Activated naive CD4-positive, alpha-beta T cell treated with anti-CD3 and anti-CD28 coated beads, Interleukin-2, amount 50 U/mL, for 24 hours (primary cell): ENCODE measurements around the gene SLC10A3.

Source experiments
- H3K27ac Mint-ChIP-seq: one replicate; pipeline ENCODE4 v1.8.0; 2021; ENCODE audit warnings: mild to moderate bottlenecking, mixed read lengths
- H3K27me3 Mint-ChIP-seq: one replicate; pipeline ENCODE4 v1.8.0; 2021; ENCODE audit warnings: mixed read lengths
- H3K36me3 Mint-ChIP-seq: one replicate; pipeline ENCODE4 v1.8.0; 2021; ENCODE audit warnings: mixed read lengths
- H3K4me1 Mint-ChIP-seq: one replicate; pipeline ENCODE4 v1.8.0; 2021; ENCODE audit warnings: mixed read lengths
- H3K4me3 Mint-ChIP-seq: one replicate; pipeline ENCODE4 v1.8.0; 2021; ENCODE audit warnings: mild to moderate bottlenecking, mixed read lengths
- H3K9me3 Mint-ChIP-seq: one replicate; pipeline ENCODE4 v1.8.0; 2021; ENCODE audit warnings: mixed read lengths

SLC10A3 gene

GRCh38 chrX:154490414-154491083 is at the start of gene SLC10A3:
Gene SLC10A3 (minus strand): TSS chrX:154490629. CDS start chrX:154488940, 1,689 bp downstream.
- H3K4me1 Mint-ChIP-seq = peaks cover 20% of the 10 kb centered on the region
- no peaks in the 10 kb centered on the region for H3K27me3 Mint-ChIP-seq
- peak within 1 kb of the TSS; percentile 86 for H3K27ac Mint-ChIP-seq
- H3K4me3 Mint-ChIP-seq = peak within 1 kb of the TSS; percentile 89
- no peaks in the 10 kb centered on the region for H3K36me3 Mint-ChIP-seq
- no peaks in the 10 kb centered on the region for H3K9me3 Mint-ChIP-seq

- peaks cover 2% of the 10 kb centered on the region for H3K36me3 Mint-ChIP-seq
- H3K9me3 Mint-ChIP-seq = no peaks in the 10 kb centered on the region
- peak overlapping the region; percentile 62 for H3K27ac Mint-ChIP-seq
- no peaks in the 10 kb centered on the region for H3K27me3 Mint-ChIP-seq
- peak overlapping the region; percentile 8 for H3K4me3 Mint-ChIP-seq
- H3K4me1 Mint-ChIP-seq = peaks cover 23% of the 10 kb centered on the region
Measured at GRCh38 chrX:154539077-154539476, 48.6 kb upstream of the SLC10A3 start.

- Mint-ChIP-seq H3K9me3 (no peaks in the 10 kb centered on the region), H3K36me3 (no peaks in the 10 kb centered on the region), H3K27me3 (no peaks in the 10 kb centered on the region), H3K4me1 (peaks cover 6% of the 10 kb centered on the region), H3K4me3 (no peak overlapping the region), H3K27ac (no peak overlapping the region)
Measured at GRCh38 chrX:154535892-154536291, 45.5 kb upstream of the SLC10A3 start.

- H3K36me3 Mint-ChIP-seq = no peaks in the 10 kb centered on the region
- H3K4me3 Mint-ChIP-seq = no peak overlapping the region
- no peak overlapping the region for H3K27ac Mint-ChIP-seq
- H3K9me3 Mint-ChIP-seq = no peaks in the 10 kb centered on the region
- peaks cover 6% of the 10 kb centered on the region for H3K4me1 Mint-ChIP-seq
- no peaks in the 10 kb centered on the region for H3K27me3 Mint-ChIP-seq
Measured at GRCh38 chrX:154534526-154535322, 44.3 kb upstream of the SLC10A3 start.

GRCh38 chrX:154532690-154533089 is 42.3 kb upstream of the SLC10A3 start:
- no peaks in the 10 kb centered on the region for H3K4me1 Mint-ChIP-seq
- H3K27ac Mint-ChIP-seq = no peak overlapping the region
- H3K27me3 Mint-ChIP-seq = no peaks in the 10 kb centered on the region
- no peak overlapping the region for H3K4me3 Mint-ChIP-seq
- no peaks in the 10 kb centered on the region for H3K9me3 Mint-ChIP-seq
- H3K36me3 Mint-ChIP-seq = no peaks in the 10 kb centered on the region

GRCh38 chrX:154531626-154532025 is 41.2 kb upstream of the SLC10A3 start:
- Mint-ChIP-seq H3K27ac (no peak overlapping the region), H3K36me3 (no peaks in the 10 kb centered on the region), H3K4me3 (no peak overlapping the region), H3K9me3 (no peaks in the 10 kb centered on the region), H3K27me3 (no peaks in the 10 kb centered on the region), H3K4me1 (peaks cover 6% of the 10 kb centered on the region)

GRCh38 chrX:154530286-154530685 is 39.9 kb upstream of the SLC10A3 start:
- Mint-ChIP-seq H3K9me3 (no peaks in the 10 kb centered on the region), H3K4me1 (peaks cover 19% of the 10 kb centered on the region), H3K27me3 (no peaks in the 10 kb centered on the region), H3K4me3 (no peak overlapping the region), H3K36me3 (no peaks in the 10 kb centered on the region), H3K27ac (no peak overlapping the region)

GRCh38 chrX:154529206-154529612 is 38.8 kb upstream of the SLC10A3 start:
- no peaks in the 10 kb centered on the region for H3K27me3 Mint-ChIP-seq
- H3K9me3 Mint-ChIP-seq = no peaks in the 10 kb centered on the region
- H3K4me1 Mint-ChIP-seq = peaks cover 19% of the 10 kb centered on the region
- H3K27ac Mint-ChIP-seq = no peak overlapping the region
- no peak overlapping the region for H3K4me3 Mint-ChIP-seq
- H3K36me3 Mint-ChIP-seq = no peaks in the 10 kb centered on the region

- Mint-ChIP-seq H3K27me3 (no peaks in the 10 kb centered on the region), H3K36me3 (no peaks in the 10 kb centered on the region), H3K4me3 (no peak overlapping the region)
Measured at GRCh38 chrX:154526901-154527675, 36.7 kb upstream of the SLC10A3 start.

GRCh38 chrX:154525606-154526490 is 35.4 kb upstream of the SLC10A3 start:
- no peaks in the 10 kb centered on the region for H3K36me3 Mint-ChIP-seq
- peak overlapping the region; percentile 63 for H3K27ac Mint-ChIP-seq
- H3K4me1 Mint-ChIP-seq = peaks cover 19% of the 10 kb centered on the region
- H3K27me3 Mint-ChIP-seq = no peaks in the 10 kb centered on the region
- no peaks in the 10 kb centered on the region for H3K9me3 Mint-ChIP-seq
- no peak overlapping the region for H3K4me3 Mint-ChIP-seq

More at GRCh38 chrX:154526901-154527675, 36.7 kb upstream of the SLC10A3 start:
- Mint-ChIP-seq H3K27ac (peak overlapping the region; percentile 65), H3K9me3 (no peaks in the 10 kb centered on the region), H3K4me1 (peaks cover 19% of the 10 kb centered on the region)

GRCh38 chrX:154519389-154519788 is 29.0 kb upstream of the SLC10A3 start:
- Mint-ChIP-seq H3K27ac (no peak overlapping the region), H3K36me3 (no peaks in the 10 kb centered on the region), H3K4me3 (no peak overlapping the region), H3K9me3 (no peaks in the 10 kb centered on the region), H3K27me3 (no peaks in the 10 kb centered on the region), H3K4me1 (peaks cover 12% of the 10 kb centered on the region)

- Mint-ChIP-seq H3K27me3 (no peaks in the 10 kb centered on the region), H3K9me3 (no peaks in the 10 kb centered on the region), H3K4me3 (peak overlapping the region; percentile 30), H3K4me1 (peaks cover 26% of the 10 kb centered on the region), H3K36me3 (peaks cover 1% of the 10 kb centered on the region), H3K27ac (no peak overlapping the region)
Measured at GRCh38 chrX:154517101-154517781, 26.8 kb upstream of the SLC10A3 start.

GRCh38 chrX:154516656-154517100 is 26.2 kb upstream of the SLC10A3 start:
- H3K27me3 Mint-ChIP-seq = no peaks in the 10 kb centered on the region
- peak overlapping the region; percentile 86 for H3K4me3 Mint-ChIP-seq
- peaks cover 29% of the 10 kb centered on the region for H3K4me1 Mint-ChIP-seq
- H3K9me3 Mint-ChIP-seq = no peaks in the 10 kb centered on the region
- peaks cover 1% of the 10 kb centered on the region for H3K36me3 Mint-ChIP-seq
- H3K27ac Mint-ChIP-seq = peak overlapping the region; percentile 21

- H3K9me3 Mint-ChIP-seq = no peaks in the 10 kb centered on the region
- H3K4me1 Mint-ChIP-seq = peaks cover 34% of the 10 kb centered on the region
- H3K36me3 Mint-ChIP-seq = peaks cover 1% of the 10 kb centered on the region
- H3K27me3 Mint-ChIP-seq = no peaks in the 10 kb centered on the region
- peak within 1 kb of the TSS; percentile 91 for H3K27ac Mint-ChIP-seq
- H3K4me3 Mint-ChIP-seq = peak within 1 kb of the TSS; percentile 86
Measured at GRCh38 chrX:154515966-154516655, 25.7 kb upstream of the SLC10A3 start, which contains the start of gene FAM3A. Gene FAM3A (minus strand): TSS chrX:154516232. CDS start chrX:154515772, 460 bp downstream.
